Calu3 (cell line): ENCODE results near the gene SWT1. TPM values are rescaled to one million over a fixed set of nuclear protein-coding genes. Genes with fewer than 3 reads are reported as not detected.
A peak's percentile ranks its signal among the peaks of the same experiment; 100 is the strongest.

ENCODE experiments used
- BruUV-seq: library from RNA; stranded (reverse); fragments of 400-500 nt; replicated peaks from 2 replicates; lab custom pipeline; 2021; lab: Mats Ljungman, UMichigan
- CTCF ChIA-PET: fragments of 300-600 bp; sonication (Branson Sonifier 250); formaldehyde crosslinking; loops from one replicate; lab custom pipeline; 2022; ENCODE audit warnings: antibody characterized with exemption; lab: Charles Lee
- DNase-seq: peaks from one replicate; pipeline ENCODE4 v3.0.0; 2022
- H3K27ac Mint-ChIP-seq: one replicate; pipeline ENCODE4 v1.8.0; 2022; ENCODE audit warnings: mixed read lengths; ENCODE audit not compliant: unreplicated experiment
- H3K27me3 Mint-ChIP-seq: one replicate; pipeline ENCODE4 v1.8.0; 2022; ENCODE audit warnings: mixed read lengths; ENCODE audit not compliant: unreplicated experiment
- H3K36me3 Mint-ChIP-seq: one replicate; pipeline ENCODE4 v1.8.0; 2022; ENCODE audit warnings: mild to moderate bottlenecking, moderate library complexity, mixed read lengths; ENCODE audit not compliant: insufficient read depth, unreplicated experiment
- H3K4me1 Mint-ChIP-seq: one replicate; pipeline ENCODE4 v1.8.0; 2022; ENCODE audit warnings: mild to moderate bottlenecking, low read depth, mixed read lengths; ENCODE audit not compliant: unreplicated experiment
- H3K4me3 Mint-ChIP-seq: one replicate; pipeline ENCODE4 v1.8.0; 2022; ENCODE audit warnings: mild to moderate bottlenecking, low read depth, moderate library complexity, mixed read lengths; ENCODE audit not compliant: unreplicated experiment
- H3K9me3 Mint-ChIP-seq: one replicate; pipeline ENCODE4 v1.8.0; 2022; ENCODE audit warnings: low read depth, mixed read lengths; ENCODE audit not compliant: unreplicated experiment
- intact Hi-C: fragments of 100-400 bp; cut with micrococcal nuclease; formaldehyde crosslinking; loops from one replicate; pipeline ENCODE4 v1.10.0; 2022; ENCODE audit not compliant: unreplicated experiment
- total RNA-seq: library from RNA; stranded (reverse); gene quantifications from 2 replicates; pipeline ENCODE4 v1.2.3, GENCODE V29; 2022
- TF ChIP-seq, protein P1 (sequence below): fragments of 200-600 bp; IDR thresholded peaks from one replicate; pipeline ENCODE4 v1.8.0; 2022; ENCODE audit warnings: antibody characterized with exemption; ENCODE audit not compliant: unreplicated experiment

Gene SWT1
- total RNA-seq, 1 experiment from 2014 or later: 2.9 TPM

DNA sequence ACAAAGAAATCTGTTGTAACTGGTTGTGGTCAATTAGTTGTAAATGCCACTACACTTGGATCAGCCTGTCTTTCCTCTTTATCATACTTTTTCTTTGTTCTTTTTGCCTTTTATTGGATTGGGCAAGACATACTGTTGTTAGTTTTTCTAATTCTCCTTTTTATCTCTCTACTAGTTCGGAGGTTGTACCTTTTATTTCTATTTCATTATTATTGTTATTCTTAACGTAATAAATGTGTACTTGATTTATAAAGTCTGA lies 100.9 kb downstream of the SWT1 start:
- no peak for DNase-seq
- no peaks in the 10 kb centered on the region for H3K27me3 Mint-ChIP-seq
- H3K4me1 Mint-ChIP-seq: peaks cover 32% of the 10 kb centered on the region
- no TSS peak for BruUV-seq
- H3K27ac Mint-ChIP-seq: no peak overlapping the region
- CTCF ChIA-PET: no interaction called here
- H3K9me3 Mint-ChIP-seq: peaks cover 3% of the 10 kb centered on the region
- no peaks in the 10 kb centered on the region for H3K36me3 Mint-ChIP-seq
- H3K4me3 Mint-ChIP-seq: no peak overlapping the region
- intact Hi-C loops: no loop called here
- TF ChIP-seq, protein P1, sequence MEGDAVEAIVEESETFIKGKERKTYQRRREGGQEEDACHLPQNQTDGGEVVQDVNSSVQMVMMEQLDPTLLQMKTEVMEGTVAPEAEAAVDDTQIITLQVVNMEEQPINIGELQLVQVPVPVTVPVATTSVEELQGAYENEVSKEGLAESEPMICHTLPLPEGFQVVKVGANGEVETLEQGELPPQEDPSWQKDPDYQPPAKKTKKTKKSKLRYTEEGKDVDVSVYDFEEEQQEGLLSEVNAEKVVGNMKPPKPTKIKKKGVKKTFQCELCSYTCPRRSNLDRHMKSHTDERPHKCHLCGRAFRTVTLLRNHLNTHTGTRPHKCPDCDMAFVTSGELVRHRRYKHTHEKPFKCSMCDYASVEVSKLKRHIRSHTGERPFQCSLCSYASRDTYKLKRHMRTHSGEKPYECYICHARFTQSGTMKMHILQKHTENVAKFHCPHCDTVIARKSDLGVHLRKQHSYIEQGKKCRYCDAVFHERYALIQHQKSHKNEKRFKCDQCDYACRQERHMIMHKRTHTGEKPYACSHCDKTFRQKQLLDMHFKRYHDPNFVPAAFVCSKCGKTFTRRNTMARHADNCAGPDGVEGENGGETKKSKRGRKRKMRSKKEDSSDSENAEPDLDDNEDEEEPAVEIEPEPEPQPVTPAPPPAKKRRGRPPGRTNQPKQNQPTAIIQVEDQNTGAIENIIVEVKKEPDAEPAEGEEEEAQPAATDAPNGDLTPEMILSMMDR: no peak

DNA sequence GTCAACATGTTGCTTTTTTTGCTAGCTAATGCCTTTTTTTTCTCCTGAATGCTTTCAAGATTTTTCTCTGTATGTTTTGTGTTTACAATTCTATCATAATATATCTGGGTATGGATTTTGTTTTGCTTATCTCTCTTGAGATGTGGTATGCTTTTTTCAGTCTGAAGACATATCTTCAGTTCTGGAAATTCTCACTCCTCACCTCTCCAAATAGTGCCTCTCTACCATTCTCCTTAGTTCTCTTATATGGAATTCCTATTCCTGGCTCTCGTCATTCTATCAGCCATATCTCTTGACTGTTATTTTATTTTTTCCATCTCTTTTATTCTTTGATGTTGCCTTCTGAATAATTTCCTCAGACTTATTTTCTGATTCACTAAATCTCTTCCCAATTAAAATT lies 101.7 kb downstream of the SWT1 start:
- intact Hi-C loops: no loop called here
- no TSS peak for BruUV-seq
- H3K4me3 Mint-ChIP-seq: no peak overlapping the region
- H3K27me3 Mint-ChIP-seq: no peaks in the 10 kb centered on the region
- no peak overlapping the region for H3K27ac Mint-ChIP-seq
- no peak for DNase-seq
- peaks cover 3% of the 10 kb centered on the region for H3K9me3 Mint-ChIP-seq
- H3K4me1 Mint-ChIP-seq: peaks cover 32% of the 10 kb centered on the region
- CTCF ChIA-PET: no interaction called here
- H3K36me3 Mint-ChIP-seq: no peaks in the 10 kb centered on the region
- TF ChIP-seq, protein P1: no peak

DNA sequence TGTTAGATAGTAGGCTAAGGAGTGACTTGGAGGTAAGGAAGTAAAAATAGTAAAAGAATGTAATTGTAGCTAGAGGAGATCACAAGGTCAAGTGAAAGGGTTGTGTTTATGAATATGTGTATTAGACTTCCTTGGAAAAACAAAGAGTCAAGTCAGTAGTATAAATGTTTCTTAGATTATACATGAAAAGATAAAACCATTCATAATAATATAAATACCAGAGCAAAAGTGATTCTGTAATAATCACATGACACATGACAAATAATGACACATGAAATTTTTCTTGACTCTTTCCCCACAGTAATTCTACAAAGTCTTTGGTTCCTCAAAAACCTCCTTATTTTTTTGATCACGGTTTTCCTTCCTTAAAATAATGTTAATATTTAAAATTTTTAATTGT lies 103.6 kb downstream of the SWT1 start:
- no peak for DNase-seq
- TF ChIP-seq, protein P1: no peak
- no TSS peak for BruUV-seq
- intact Hi-C loops: no loop called here
- Mint-ChIP-seq H3K4me1 (peaks cover 32% of the 10 kb centered on the region), H3K36me3 (no peaks in the 10 kb centered on the region), H3K27me3 (no peaks in the 10 kb centered on the region), H3K4me3 (no peak overlapping the region), H3K9me3 (no peaks in the 10 kb centered on the region), H3K27ac (peak overlapping the region; percentile 1)
- CTCF ChIA-PET: no interaction called here

DNA sequence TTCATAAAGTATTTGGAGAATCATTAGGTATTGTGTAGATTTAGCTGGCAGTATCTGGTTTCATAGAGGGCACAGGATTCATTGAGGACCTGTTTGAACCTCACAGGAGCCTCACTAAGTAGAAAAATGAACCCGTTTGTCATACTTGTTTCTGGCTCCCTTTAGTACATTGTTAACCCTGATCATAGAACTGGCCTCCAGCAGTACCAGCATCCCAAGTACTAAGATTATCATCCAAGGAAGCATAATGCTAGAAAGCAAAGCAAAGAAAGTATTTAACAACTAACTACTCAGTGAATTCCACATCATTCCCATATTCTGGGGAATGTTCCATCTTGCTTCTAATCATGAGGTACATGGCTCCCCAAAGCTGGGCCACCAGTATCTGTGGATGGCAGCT lies 105.2 kb downstream of the SWT1 start:
- no TSS peak for BruUV-seq
- intact Hi-C loops: no loop called here
- H3K27ac Mint-ChIP-seq: no peak overlapping the region
- CTCF ChIA-PET: interaction anchor here (0.7 kb wide), 1 partner anchor 836 kb away, joined by 4 read pairs; no protein-coding TSS in a partner anchor
- H3K27me3 Mint-ChIP-seq: no peaks in the 10 kb centered on the region
- H3K4me3 Mint-ChIP-seq: no peak overlapping the region
- TF ChIP-seq, protein P1: no peak
- DNase-seq: no peak
- no peaks in the 10 kb centered on the region for H3K9me3 Mint-ChIP-seq
- peaks cover 32% of the 10 kb centered on the region for H3K4me1 Mint-ChIP-seq
- H3K36me3 Mint-ChIP-seq: no peaks in the 10 kb centered on the region
